HepG2 (cell line): Measurements from ENCODE around the gene PUS7. TPM values are rescaled to one million over a fixed set of nuclear protein-coding genes. Genes with fewer than 3 reads are reported as not detected.

Experiments
- HDAC1 ChIP-seq: sonication (generic); formaldehyde crosslinking; IDR thresholded peaks from 2 replicates; pipeline ENCODE4 v1.5.1; 2020; ENCODE audit warnings: mild to moderate bottlenecking, missing genetic modification reagents
- HOXA3 ChIP-seq: sonication (generic); formaldehyde crosslinking; IDR thresholded peaks from 2 replicates; pipeline ENCODE4 v1.5.0; 2020; ENCODE audit warnings: missing genetic modification reagents
- HOXA5 ChIP-seq: sonication (generic); formaldehyde crosslinking; IDR thresholded peaks from 2 replicates; pipeline ENCODE4 v1.4.0; 2020; ENCODE audit warnings: missing genetic modification reagents
- MBNL3 ChIP-seq: fragments of 250-450 bp; sonication (Bioruptor Pico); conservative IDR thresholded peaks from 2 replicates; pipeline ENCODE4 v1.8.0; 2022; ENCODE audit warnings: mild to moderate bottlenecking, inconsistent platforms
- RARG ChIP-seq: sonication (generic); formaldehyde crosslinking; IDR thresholded peaks from 2 replicates; pipeline ENCODE4 v1.4.0; 2020; ENCODE audit warnings: low read depth, mild to moderate bottlenecking, missing genetic modification reagents
- SUZ12 ChIP-seq: fragments of 150-350 bp; IDR thresholded peaks from 2 replicates; pipeline ENCODE4 v1.6.1; 2014; ENCODE audit warnings: low read depth, low read length
- TCF12 ChIP-seq, 2 experiments: fragments of 450-650 bp in 1 of 2; sonication (generic) in 1 of 2; formaldehyde crosslinking in 1 of 2; IDR thresholded peaks; 2 replicates each; pipeline versions ENCODE4 v1.6.1 to v1.8.0; 2017 to 2022; ENCODE audit warnings: antibody characterized with exemption in 1 of 2, mild to moderate bottlenecking in 1 of 2, missing genetic modification reagents in 1 of 2, moderate library complexity in 1 of 2
- WIZ ChIP-seq: sonication (generic); formaldehyde crosslinking; IDR thresholded peaks from 2 replicates; pipeline ENCODE4 v1.5.1; 2020; ENCODE audit warnings: mild to moderate bottlenecking, missing genetic modification reagents
- ZBTB7B ChIP-seq: sonication (generic); formaldehyde crosslinking; IDR thresholded peaks from 2 replicates; pipeline ENCODE4 v1.4.0; 2020; ENCODE audit warnings: missing genetic modification reagents
- ZNF382 ChIP-seq: sonication (generic); formaldehyde crosslinking; IDR thresholded peaks from 2 replicates; pipeline ENCODE4 v1.5.0; 2020; ENCODE audit warnings: missing genetic modification reagents, mild to moderate bottlenecking, borderline replicate concordance
- ZNF558 ChIP-seq: sonication (generic); formaldehyde crosslinking; IDR thresholded peaks from 2 replicates; pipeline ENCODE4 v1.9.0; 2022; ENCODE audit warnings: mild to moderate bottlenecking, missing genetic modification reagents, borderline replicate concordance
- ZNF616 ChIP-seq: sonication (generic); formaldehyde crosslinking; IDR thresholded peaks from 2 replicates; pipeline ENCODE4 v1.5.0; 2020; ENCODE audit warnings: low read depth, mild to moderate bottlenecking, missing genetic modification reagents
- polyA plus RNA-seq, 8 experiments: library from polyadenylated mRNA; depleted of rRNA in 3 of 8; stranded (reverse) in 7 of 8; unstranded in 1 of 8; fragments of >200 nt; fragmentation: Illumina TruSeq in 4 of 8; extraction: Trizol in 4 of 8; gene quantifications; 2 replicates each; pipeline versions ENCODE4 v1.2.1 to v1.2.3, GENCODE V29; 2011 to 2016; ENCODE audit warnings: low read depth in 4 of 8, missing spikeins in 1 of 8, mixed read lengths in 1 of 8; ENCODE audit not compliant: insufficient read depth in 1 of 8
- total RNA-seq, 5 experiments: library from RNA; depleted of rRNA; stranded (reverse); fragments of >200 nt; fragmentation: Illumina TruSeq; extraction: Trizol; gene quantifications; 2 replicates each; pipeline ENCODE4 v1.2.3, GENCODE V29; 2016; ENCODE audit warnings: low read depth in 1 of 5
- TF ChIP-seq, protein P1 (sequence below): sonication (generic); formaldehyde crosslinking; IDR thresholded peaks from 2 replicates; pipeline ENCODE4 v1.4.0; 2020; ENCODE audit warnings: missing genetic modification reagents, borderline replicate concordance
- TF ChIP-seq, protein P2 (sequence below): sonication (generic); formaldehyde crosslinking; IDR thresholded peaks from 2 replicates; pipeline ENCODE4 v1.5.0; 2020; ENCODE audit warnings: missing genetic modification reagents
- TF ChIP-seq, protein P3 (sequence below): sonication (generic); formaldehyde crosslinking; IDR thresholded peaks from 2 replicates; pipeline ENCODE4 v1.5.1; 2020; ENCODE audit warnings: mild to moderate bottlenecking, missing genetic modification reagents, borderline replicate concordance

The PUS7 gene
- total and polyA plus RNA-seq, 2 of the 13 experiments (the other 11 are each of a cell fraction or from before 2014, with no cell fraction given), result 14.4 to 41.2 TPM

DNA sequence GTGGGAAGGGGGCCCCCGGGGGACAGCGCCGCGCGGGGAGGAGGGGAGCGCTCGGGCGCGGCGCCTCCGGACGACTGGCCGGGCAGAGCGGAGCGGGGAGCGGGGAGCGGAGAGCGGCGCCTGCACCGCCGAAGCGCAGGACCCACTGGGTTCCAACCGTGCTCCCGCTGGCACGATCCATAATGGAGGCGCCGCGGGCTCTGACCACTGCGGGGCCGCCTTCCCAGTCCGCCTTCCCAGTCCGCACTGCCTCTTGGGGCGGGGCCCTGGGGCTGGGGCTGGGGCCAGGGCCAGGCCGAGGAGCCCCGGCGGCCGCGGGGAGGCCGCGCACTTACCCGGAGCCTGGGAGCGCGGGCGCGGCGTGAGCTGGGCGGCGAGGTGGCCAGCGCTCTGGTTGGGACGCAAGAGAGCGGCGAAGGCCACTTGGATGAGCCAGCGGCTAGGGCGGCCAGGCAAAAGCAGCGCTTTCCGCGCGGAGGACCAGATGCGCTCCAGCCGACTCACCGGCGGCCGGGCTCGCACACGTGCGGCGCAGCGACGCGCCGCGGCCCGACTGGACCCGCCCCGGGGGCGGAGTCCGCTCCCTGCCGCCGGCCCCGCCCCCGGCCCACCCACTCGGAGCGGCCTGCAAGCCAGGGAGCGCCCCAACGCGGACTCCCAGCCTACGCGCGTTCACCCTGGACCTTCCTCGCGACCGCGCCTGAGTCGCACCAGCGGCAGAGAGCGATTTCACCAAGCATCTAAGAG lies at the start of gene PUS7 (continued):
- TF ChIP-seq, protein P1, sequence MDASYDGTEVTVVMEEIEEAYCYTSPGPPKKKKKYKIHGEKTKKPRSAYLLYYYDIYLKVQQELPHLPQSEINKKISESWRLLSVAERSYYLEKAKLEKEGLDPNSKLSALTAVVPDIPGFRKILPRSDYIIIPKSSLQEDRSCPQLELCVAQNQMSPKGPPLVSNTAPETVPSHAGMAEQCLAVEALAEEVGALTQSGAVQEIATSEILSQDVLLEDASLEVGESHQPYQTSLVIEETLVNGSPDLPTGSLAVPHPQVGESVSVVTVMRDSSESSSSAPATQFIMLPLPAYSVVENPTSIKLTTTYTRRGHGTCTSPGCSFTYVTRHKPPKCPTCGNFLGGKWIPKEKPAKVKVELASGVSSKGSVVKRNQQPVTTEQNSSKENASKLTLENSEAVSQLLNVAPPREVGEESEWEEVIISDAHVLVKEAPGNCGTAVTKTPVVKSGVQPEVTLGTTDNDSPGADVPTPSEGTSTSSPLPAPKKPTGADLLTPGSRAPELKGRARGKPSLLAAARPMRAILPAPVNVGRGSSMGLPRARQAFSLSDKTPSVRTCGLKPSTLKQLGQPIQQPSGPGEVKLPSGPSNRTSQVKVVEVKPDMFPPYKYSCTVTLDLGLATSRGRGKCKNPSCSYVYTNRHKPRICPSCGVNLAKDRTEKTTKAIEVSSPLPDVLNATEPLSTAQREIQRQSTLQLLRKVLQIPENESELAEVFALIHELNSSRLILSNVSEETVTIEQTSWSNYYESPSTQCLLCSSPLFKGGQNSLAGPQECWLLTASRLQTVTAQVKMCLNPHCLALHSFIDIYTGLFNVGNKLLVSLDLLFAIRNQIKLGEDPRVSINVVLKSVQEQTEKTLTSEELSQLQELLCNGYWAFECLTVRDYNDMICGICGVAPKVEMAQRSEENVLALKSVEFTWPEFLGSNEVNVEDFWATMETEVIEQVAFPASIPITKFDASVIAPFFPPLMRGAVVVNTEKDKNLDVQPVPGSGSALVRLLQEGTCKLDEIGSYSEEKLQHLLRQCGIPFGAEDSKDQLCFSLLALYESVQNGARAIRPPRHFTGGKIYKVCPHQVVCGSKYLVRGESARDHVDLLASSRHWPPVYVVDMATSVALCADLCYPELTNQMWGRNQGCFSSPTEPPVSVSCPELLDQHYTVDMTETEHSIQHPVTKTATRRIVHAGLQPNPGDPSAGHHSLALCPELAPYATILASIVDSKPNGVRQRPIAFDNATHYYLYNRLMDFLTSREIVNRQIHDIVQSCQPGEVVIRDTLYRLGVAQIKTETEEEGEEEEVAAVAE (CRISPR knock-in tag), result no peak
- TF ChIP-seq, protein P2, sequence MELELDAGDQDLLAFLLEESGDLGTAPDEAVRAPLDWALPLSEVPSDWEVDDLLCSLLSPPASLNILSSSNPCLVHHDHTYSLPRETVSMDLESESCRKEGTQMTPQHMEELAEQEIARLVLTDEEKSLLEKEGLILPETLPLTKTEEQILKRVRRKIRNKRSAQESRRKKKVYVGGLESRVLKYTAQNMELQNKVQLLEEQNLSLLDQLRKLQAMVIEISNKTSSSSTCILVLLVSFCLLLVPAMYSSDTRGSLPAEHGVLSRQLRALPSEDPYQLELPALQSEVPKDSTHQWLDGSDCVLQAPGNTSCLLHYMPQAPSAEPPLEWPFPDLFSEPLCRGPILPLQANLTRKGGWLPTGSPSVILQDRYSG, result peak; percentile 58; the same call in 1 of the 2 replicates
- TF ChIP-seq MBNL3 (CRISPR knock-in tag) (no peak), SUZ12 (no peak), RARG (CRISPR knock-in tag) (0 out of 2 replicates have a peak, but pooled peaks have one; percentile 38), HDAC1 (CRISPR knock-in tag) (peak; percentile 49), HOXA5 (CRISPR knock-in tag) (peak; percentile 75; the same call in 1 of the 2 replicates), TCF12 (IDR thresholded peaks at IDR 0.05) (no peak), TCF12 (CRISPR knock-in tag; IDR thresholded peaks at IDR 0.05) (peak; percentile 70; the same call in 1 of the 2 replicates), ZNF616 (CRISPR knock-in tag) (peak; percentile 25; the same call in 1 of the 2 replicates), ZNF382 (CRISPR knock-in tag) (no peak), ZBTB7B (CRISPR knock-in tag) (peak; percentile 42; the same call in 1 of the 2 replicates), ZNF558 (peak; percentile 30; the same call in 1 of the 2 replicates), HOXA3 (CRISPR knock-in tag) (peak; percentile 75; the same call in 1 of the 2 replicates), WIZ (CRISPR knock-in tag) (0 out of 2 replicates have a peak, but pooled peaks have one; percentile 74)
- TF ChIP-seq, protein P3, sequence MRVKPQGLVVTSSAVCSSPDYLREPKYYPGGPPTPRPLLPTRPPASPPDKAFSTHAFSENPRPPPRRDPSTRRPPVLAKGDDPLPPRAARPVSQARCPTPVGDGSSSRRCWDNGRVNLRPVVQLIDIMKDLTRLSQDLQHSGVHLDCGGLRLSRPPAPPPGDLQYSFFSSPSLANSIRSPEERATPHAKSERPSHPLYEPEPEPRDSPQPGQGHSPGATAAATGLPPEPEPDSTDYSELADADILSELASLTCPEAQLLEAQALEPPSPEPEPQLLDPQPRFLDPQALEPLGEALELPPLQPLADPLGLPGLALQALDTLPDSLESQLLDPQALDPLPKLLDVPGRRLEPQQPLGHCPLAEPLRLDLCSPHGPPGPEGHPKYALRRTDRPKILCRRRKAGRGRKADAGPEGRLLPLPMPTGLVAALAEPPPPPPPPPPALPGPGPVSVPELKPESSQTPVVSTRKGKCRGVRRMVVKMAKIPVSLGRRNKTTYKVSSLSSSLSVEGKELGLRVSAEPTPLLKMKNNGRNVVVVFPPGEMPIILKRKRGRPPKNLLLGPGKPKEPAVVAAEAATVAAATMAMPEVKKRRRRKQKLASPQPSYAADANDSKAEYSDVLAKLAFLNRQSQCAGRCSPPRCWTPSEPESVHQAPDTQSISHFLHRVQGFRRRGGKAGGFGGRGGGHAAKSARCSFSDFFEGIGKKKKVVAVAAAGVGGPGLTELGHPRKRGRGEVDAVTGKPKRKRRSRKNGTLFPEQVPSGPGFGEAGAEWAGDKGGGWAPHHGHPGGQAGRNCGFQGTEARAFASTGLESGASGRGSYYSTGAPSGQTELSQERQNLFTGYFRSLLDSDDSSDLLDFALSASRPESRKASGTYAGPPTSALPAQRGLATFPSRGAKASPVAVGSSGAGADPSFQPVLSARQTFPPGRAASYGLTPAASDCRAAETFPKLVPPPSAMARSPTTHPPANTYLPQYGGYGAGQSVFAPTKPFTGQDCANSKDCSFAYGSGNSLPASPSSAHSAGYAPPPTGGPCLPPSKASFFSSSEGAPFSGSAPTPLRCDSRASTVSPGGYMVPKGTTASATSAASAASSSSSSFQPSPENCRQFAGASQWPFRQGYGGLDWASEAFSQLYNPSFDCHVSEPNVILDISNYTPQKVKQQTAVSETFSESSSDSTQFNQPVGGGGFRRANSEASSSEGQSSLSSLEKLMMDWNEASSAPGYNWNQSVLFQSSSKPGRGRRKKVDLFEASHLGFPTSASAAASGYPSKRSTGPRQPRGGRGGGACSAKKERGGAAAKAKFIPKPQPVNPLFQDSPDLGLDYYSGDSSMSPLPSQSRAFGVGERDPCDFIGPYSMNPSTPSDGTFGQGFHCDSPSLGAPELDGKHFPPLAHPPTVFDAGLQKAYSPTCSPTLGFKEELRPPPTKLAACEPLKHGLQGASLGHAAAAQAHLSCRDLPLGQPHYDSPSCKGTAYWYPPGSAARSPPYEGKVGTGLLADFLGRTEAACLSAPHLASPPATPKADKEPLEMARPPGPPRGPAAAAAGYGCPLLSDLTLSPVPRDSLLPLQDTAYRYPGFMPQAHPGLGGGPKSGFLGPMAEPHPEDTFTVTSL (CRISPR knock-in tag), result no peak
